Measurements from ENCODE around the gene ST3GAL3.

- no peak for TF ChIP-seq CTCF (CRISPR knock-in tag; IDR thresholded peaks at IDR 0.05)
- TF ChIP-seq ZNF788 (CRISPR knock-in tag; IDR thresholded peaks at IDR 0.05; ENCODE audit: borderline replicate concordance): no peak
Observed at GRCh38 chr1:43673261-43673660, 34.1 kb upstream of the ST3GAL3 start.

Measured in HepG2 (cell line).